Chondrocyte (in vitro differentiated cells): ENCODE results near the gene NSF. TPM values are rescaled to one million over a fixed set of nuclear protein-coding genes. Genes with fewer than 3 reads are reported as not detected.
"Not testable (repeated sequence)": the region's sequence is repeated elsewhere in the genome, so short reads cannot be mapped to it uniquely, and the experiment has no call there.

Source experiments
- DNase-seq: peaks from one replicate; pipeline ENCODE4 v3.0.0; 2021; ENCODE audit warnings: mixed read lengths, low spot score
- H3K27ac Mint-ChIP-seq: one replicate; pipeline ENCODE4 v1.8.0; 2021; ENCODE audit warnings: mild to moderate bottlenecking, moderate library complexity, mixed read lengths; ENCODE audit not compliant: unreplicated experiment
- H3K27me3 Mint-ChIP-seq: 2 replicates; pipeline ENCODE4 v1.8.0; 2021; ENCODE audit warnings: low read depth, mixed read lengths
- H3K36me3 Mint-ChIP-seq: 2 replicates; pipeline ENCODE4 v1.8.0; 2021; ENCODE audit warnings: low read depth, mixed read lengths
- H3K4me1 Mint-ChIP-seq: 2 replicates; pipeline ENCODE4 v1.8.0; 2021; ENCODE audit warnings: low read depth, mild to moderate bottlenecking, mixed read lengths
- H3K4me3 Mint-ChIP-seq: one replicate; pipeline ENCODE4 v1.8.0; 2021; ENCODE audit warnings: mild to moderate bottlenecking, moderate library complexity, mixed read lengths; ENCODE audit not compliant: unreplicated experiment
- H3K9me3 Mint-ChIP-seq: 2 replicates; pipeline ENCODE4 v1.8.0; 2021; ENCODE audit warnings: low read depth, mixed read lengths
- long read RNA-seq: library from polyadenylated mRNA; stranded (forward); transcript quantifications from one replicate; pipeline ENCODE4 v2.0.0, GENCODE V29; 2021
- total RNA-seq: library from RNA; stranded (reverse); gene quantifications from 3 replicates; pipeline ENCODE4 v1.2.1, GENCODE V29; 2021

Gene NSF
- total RNA-seq: 48.3 to 55.5 TPM (median 48.6 TPM) in 3 replicates
- long read RNA-seq, transcript NSF-201 (21 exons, 3,983 nt): major isoform, 143 of 166 reads
- long read RNA-seq, transcript NSF-206 (20 exons, 2,667 nt): minor isoform, 6 of 166 reads
- long read RNA-seq, partial matches to known transcripts: 8 of 166 reads
- long read RNA-seq, other reads (novel, unspliced or antisense): 9 of 166 reads

- not testable (repeated sequence) for H3K27ac Mint-ChIP-seq, H3K4me1 Mint-ChIP-seq, H3K4me3 Mint-ChIP-seq, H3K36me3 Mint-ChIP-seq, DNase-seq, H3K9me3 Mint-ChIP-seq, H3K27me3 Mint-ChIP-seq
These were observed at the start of gene NSF for GRCh38 chr17:46590157-46591146. TSS of gene NSF (plus strand) at chr17:46590669. CDS start at chr17:46590776, 107 bp downstream.

GRCh38 chr17:46548607-46549006 is 41.9 kb upstream of the NSF start:
- not testable (repeated sequence) for H3K27me3 Mint-ChIP-seq, H3K4me1 Mint-ChIP-seq, H3K4me3 Mint-ChIP-seq, H3K9me3 Mint-ChIP-seq, H3K36me3 Mint-ChIP-seq, H3K27ac Mint-ChIP-seq
- peak; percentile 39 for DNase-seq

DNA sequence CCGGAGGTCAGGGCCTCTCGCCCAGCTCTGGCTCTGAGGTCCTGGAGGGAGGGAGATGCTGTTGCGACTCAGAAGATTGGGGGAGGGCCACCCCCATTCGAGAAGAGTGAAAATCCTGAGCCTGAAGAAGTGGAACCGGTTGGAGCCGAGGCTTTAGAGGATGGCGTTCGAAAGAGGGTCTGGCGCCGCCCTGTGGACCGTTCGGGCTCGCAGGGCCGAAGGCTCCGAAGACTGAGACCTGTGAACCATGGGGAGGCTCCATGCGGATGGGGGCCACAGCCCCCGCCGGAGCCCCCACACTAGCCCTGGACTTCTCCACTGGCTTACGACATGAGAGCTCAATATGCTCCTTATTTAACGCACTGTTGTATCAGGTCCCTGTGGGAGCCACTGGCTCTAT is 31.3 kb upstream of the NSF start:
- not testable (repeated sequence) for H3K27ac Mint-ChIP-seq, DNase-seq, H3K36me3 Mint-ChIP-seq, H3K27me3 Mint-ChIP-seq, H3K4me1 Mint-ChIP-seq, H3K9me3 Mint-ChIP-seq, H3K4me3 Mint-ChIP-seq

DNA sequence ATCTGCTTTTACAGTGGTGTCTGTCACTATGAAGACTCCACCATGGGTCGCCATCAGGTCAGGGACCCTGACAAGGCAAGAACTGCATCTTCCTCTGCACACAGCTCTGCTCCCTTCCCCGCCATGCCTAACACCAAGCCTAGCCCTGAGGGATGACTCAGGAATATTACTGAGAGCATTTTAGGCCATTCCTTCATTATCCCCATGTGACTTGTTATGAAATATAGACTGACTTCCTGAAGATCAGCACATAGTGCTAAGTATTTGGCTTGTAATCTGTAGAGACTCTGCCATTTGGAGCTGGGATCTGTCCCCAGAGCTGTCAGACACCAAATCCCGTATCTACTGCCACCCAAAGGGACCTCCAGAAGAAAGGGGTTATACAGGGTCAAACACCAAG is 30.4 kb upstream of the NSF start:
- H3K9me3 Mint-ChIP-seq, H3K4me1 Mint-ChIP-seq, H3K4me3 Mint-ChIP-seq, DNase-seq, H3K27ac Mint-ChIP-seq, H3K27me3 Mint-ChIP-seq, H3K36me3 Mint-ChIP-seq: not testable (repeated sequence)

GRCh38 chr17:46566284-46566683 is 24.2 kb upstream of the NSF start:
- H3K4me3 Mint-ChIP-seq, DNase-seq, H3K36me3 Mint-ChIP-seq, H3K9me3 Mint-ChIP-seq, H3K27me3 Mint-ChIP-seq, H3K27ac Mint-ChIP-seq, H3K4me1 Mint-ChIP-seq: not testable (repeated sequence)

GRCh38 chr17:46566980-46567379 is 23.5 kb upstream of the NSF start:
- not testable (repeated sequence) for DNase-seq, H3K4me3 Mint-ChIP-seq, H3K36me3 Mint-ChIP-seq, H3K4me1 Mint-ChIP-seq, H3K27me3 Mint-ChIP-seq, H3K9me3 Mint-ChIP-seq, H3K27ac Mint-ChIP-seq

GRCh38 chr17:46571796-46572195 is 18.7 kb upstream of the NSF start:
- H3K4me1 Mint-ChIP-seq, DNase-seq: not testable (repeated sequence)

GRCh38 chr17:46579083-46580075 is 11.1 kb upstream of the NSF start, which contains the start of gene ARL17A:
TSS of gene ARL17A (minus strand) at chr17:46579691. CDS start at chr17:46576322, 3,369 bp downstream.
- H3K27ac Mint-ChIP-seq, H3K27me3 Mint-ChIP-seq, H3K36me3 Mint-ChIP-seq, H3K9me3 Mint-ChIP-seq, H3K4me1 Mint-ChIP-seq: not testable (repeated sequence)
- peak; percentile 71 for DNase-seq
- peak within 1 kb of the TSS; percentile 59 for H3K4me3 Mint-ChIP-seq

More at GRCh38 chr17:46571796-46572195, 18.7 kb upstream of the NSF start:
- not testable (repeated sequence) for H3K27me3 Mint-ChIP-seq, H3K27ac Mint-ChIP-seq, H3K36me3 Mint-ChIP-seq, H3K4me3 Mint-ChIP-seq, H3K9me3 Mint-ChIP-seq

- DNase-seq, H3K27ac Mint-ChIP-seq, H3K4me1 Mint-ChIP-seq, H3K9me3 Mint-ChIP-seq, H3K27me3 Mint-ChIP-seq, H3K36me3 Mint-ChIP-seq: not testable (repeated sequence)
- peak overlapping the region; percentile 59 for H3K4me3 Mint-ChIP-seq
These were observed 10.4 kb upstream of the NSF start for GRCh38 chr17:46580082-46580481.

- not testable (repeated sequence) for H3K4me1 Mint-ChIP-seq, H3K27ac Mint-ChIP-seq, H3K4me3 Mint-ChIP-seq, H3K9me3 Mint-ChIP-seq, H3K27me3 Mint-ChIP-seq, H3K36me3 Mint-ChIP-seq, DNase-seq
These were observed 5.0 kb upstream of the NSF start for GRCh38 chr17:46585444-46585843.

GRCh38 chr17:46591332-46591731 is 863 bp downstream of the NSF start:
- not testable (repeated sequence) for H3K9me3 Mint-ChIP-seq, H3K27ac Mint-ChIP-seq, H3K4me3 Mint-ChIP-seq, H3K36me3 Mint-ChIP-seq, H3K4me1 Mint-ChIP-seq, H3K27me3 Mint-ChIP-seq, DNase-seq

DNA sequence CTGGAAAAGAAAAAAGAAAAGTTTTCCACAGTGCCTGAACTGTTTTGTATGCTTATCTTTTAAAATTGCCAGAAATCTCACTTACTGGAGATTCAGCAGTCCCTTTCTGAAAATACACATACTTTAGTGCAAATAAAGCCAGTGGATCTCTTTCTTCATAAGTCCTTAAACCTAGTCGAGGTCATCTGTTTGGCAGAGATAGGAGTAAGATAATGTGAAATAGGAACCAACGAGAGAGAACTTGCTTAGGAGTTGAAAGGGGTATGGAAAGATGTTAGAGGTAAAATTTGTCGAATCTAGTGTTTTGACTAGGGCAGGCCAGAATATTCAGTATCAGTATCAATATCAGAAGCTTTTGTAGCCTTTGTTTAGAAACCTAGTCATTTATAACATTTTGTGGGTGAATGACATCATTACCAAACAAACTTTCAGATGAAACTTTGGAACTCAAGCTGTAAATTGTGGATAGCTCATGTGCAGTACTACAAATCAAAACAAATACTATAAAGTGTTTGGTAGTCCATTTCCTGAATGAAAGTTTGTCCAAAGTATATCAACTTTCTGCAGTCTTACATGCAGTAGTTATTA is 8.0 kb downstream of the NSF start:
- not testable (repeated sequence) for H3K4me3 Mint-ChIP-seq, H3K27me3 Mint-ChIP-seq, H3K27ac Mint-ChIP-seq, DNase-seq, H3K9me3 Mint-ChIP-seq, H3K36me3 Mint-ChIP-seq, H3K4me1 Mint-ChIP-seq
